GM12872 (cell line): ENCODE results near the gene GYS2.

Experiments
- TF ChIP-seq, protein P1 (sequence below): IDR thresholded peaks from 3 replicates; pipeline ENCODE4 v1.5.1; 2011; ENCODE audit warnings: low read depth, mild to moderate bottlenecking, low read length, moderate library complexity; ENCODE audit not compliant: insufficient read depth

GYS2 gene

DNA sequence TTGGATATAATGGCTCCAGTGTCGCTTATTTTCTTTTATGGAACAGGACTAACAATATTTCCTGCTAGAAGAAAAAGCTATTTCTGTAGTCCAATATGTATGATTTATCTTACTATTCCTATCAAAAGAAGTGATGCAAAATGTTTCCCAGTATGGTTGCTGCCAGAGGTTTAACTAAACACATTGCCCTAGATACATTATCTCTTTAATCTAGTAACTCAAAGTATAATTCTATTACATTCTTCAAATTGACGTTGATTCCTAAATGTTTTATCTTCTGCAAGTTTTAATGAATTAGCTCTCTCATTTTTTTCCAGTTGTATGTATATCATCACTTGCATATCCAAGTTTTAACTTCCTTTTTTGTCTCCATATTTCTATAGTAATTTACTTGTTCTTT is 28.2 kb downstream of the GYS2 start:
- TF ChIP-seq, protein P1, sequence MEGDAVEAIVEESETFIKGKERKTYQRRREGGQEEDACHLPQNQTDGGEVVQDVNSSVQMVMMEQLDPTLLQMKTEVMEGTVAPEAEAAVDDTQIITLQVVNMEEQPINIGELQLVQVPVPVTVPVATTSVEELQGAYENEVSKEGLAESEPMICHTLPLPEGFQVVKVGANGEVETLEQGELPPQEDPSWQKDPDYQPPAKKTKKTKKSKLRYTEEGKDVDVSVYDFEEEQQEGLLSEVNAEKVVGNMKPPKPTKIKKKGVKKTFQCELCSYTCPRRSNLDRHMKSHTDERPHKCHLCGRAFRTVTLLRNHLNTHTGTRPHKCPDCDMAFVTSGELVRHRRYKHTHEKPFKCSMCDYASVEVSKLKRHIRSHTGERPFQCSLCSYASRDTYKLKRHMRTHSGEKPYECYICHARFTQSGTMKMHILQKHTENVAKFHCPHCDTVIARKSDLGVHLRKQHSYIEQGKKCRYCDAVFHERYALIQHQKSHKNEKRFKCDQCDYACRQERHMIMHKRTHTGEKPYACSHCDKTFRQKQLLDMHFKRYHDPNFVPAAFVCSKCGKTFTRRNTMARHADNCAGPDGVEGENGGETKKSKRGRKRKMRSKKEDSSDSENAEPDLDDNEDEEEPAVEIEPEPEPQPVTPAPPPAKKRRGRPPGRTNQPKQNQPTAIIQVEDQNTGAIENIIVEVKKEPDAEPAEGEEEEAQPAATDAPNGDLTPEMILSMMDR: no peak

DNA sequence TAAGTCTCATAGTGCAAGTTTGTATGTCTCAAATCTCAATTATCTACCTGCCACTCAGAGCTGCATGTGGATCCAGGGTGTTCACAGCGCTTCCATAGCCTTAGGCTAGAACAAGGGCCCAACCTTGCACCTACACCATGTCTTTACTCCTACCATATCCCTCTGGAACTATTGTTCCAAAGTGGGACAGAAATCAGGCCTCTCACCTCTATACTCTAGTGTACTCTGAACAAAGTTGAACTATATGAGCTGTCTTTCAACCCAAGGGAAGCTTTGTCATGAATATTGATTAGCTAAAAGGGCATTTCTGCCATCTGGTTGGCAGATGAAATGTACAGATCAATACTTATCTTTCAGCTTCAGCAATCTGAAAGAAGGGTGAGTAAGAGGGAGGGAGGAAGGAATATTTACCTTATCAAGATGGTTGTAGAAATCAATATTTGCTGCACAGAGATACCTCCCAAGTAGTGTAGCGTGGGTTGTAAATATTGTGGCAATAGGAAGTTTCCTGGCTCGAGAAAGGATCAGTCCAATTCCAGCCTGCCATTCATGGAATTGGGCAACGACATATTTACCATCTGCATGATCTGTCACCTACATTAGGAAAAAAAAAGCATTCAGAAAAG is 30.8 kb downstream of the GYS2 start:
- TF ChIP-seq, protein P1: no peak

DNA sequence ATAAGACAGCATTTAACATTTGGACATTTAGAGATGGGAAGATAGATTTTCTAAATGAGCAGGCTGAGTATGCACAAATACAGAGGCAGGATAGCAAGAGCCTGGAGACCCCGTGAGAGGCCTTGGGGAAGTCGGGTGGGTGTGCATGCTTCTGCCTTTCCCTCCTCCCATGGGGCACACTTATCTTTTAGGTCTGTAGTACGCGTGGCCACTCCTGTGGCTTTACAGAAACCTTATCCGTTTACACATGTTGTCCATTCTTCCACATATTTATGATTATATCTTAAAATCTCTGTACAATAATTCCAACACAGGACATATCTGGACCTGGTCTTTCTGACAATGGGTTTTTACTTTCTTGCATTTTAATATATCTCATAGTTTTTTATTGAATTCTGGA is 33.6 kb downstream of the GYS2 start:
- TF ChIP-seq, protein P1: no peak

DNA sequence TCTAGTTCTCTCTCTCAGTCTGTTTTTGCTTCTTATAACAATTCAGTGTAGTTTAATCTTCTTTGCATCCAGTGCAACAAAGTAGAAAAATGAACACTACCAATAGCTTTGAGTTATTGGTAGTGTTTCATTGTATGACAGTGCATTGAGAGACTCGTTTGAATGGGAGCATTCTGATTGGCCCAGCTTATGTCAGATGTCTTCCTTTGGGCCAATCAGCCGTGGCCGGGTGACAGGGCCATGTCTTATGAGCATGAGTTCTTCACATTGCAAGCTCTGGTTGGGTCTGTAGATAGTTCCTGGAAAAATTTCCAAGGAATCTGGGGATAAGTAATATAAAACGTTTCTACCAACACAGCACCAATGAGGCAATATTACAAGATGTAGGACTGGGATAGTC is 36.5 kb downstream of the GYS2 start:
- TF ChIP-seq, protein P1: no peak

DNA sequence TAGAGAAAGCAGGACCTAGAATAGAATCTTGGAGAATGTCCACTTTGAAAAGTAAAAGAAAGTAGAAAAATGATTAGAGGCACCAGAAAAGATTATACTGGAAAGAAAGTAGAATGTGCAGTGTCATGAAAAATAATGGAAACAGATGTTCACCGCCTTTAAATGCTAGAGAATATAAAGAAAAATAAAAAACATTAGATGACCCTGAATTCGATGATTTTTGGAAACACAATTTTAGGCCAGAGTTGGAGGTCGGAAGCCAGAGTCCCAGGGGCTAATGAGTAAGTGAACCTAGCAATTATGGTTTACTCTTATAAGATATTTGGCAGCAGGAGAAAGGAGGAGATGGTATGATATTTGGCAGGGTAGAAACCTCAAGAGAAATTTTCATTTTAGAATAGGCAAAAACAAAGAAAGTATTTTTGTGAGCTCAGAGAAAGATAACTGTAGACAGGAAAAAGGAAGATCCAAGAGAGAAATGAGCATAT is 37.7 kb downstream of the GYS2 start:
- TF ChIP-seq, protein P1: no peak

DNA sequence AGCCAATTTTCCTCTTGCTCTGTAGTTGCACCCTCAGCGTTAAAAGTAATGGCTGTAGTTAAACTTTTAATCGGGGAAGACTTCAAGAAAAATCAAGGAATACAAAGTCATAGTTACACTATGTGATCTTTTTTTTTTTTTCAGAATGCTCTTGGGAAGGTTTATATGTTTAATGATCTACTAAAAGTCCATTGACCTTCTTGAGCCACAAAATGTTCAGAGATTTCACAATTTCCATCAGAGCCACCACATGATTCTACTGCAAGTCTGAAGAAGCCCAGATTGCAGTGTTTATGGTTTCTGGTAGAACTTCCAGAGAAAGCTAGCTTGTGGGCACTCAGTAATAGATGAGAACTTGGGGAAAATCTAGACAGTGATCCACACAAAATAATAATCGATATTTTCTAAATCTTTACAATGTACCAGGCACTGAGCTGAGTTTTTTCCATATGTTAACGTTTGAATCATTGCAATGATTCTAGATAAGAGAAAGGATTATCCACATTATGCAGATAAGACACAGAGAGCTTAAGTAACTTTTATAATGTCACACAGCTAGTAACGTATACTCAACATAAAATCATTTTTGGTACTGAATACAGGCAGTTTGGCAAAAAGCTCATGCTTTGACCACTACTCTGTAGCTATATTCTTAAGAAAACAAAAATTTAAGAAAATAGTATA is 38.3 kb downstream of the GYS2 start:
- TF ChIP-seq, protein P1: no peak

DNA sequence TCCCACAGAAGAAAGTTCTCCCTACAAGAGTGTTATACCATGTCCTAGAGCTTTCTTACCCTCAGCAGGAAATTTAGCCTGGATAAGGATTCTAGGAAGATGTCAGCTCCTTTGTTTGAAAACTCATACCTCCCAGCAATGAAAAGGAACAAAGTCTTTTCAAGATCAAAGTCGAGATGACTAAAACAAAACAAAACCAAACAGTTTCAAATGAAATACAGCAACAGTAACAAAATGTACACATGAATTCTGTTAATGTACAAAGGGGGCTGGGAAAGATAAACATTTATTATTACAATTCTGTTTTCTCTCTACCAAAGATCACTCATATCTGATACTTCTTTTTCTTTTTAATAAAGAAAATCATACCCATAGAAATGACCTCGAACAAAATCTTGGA is 41.8 kb downstream of the GYS2 start:
- TF ChIP-seq, protein P1: no peak
